ENCODE results near the gene CD47. TPM values are rescaled to one million over a fixed set of nuclear protein-coding genes. Genes with fewer than 3 reads are reported as not detected.

The CD47 gene
- total and polyA plus RNA-seq, 3 donors from 2014 or later = 43.5 to 129 (median 49.9) TPM

DNA sequence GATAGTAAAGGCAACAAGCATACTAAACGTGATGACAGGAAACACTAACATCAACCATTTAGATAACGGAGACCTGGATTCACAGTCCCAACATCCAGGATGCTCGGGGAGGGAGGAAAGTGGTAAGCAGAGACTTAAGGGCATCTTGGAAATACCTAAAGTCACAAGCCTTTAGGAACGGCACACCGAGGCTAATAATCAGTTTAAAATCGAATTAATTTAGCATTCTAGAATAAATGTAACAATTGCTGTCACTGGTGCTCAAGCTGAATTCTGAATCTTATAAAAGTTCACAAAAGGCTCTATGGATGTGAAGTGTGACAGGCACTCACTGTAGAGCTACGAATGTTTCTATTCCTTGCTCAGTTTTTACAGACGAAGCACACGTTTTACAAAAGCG, 1.3 kb downstream of the CD47 start:
- peak overlapping the region; percentile 76 to 91 for H3K4me3 ChIP-seq
- H3K9me3 ChIP-seq = no peaks in the 10 kb centered on the region
- 2 to 5% methylated on average over 10 of the region's 10 CpGs for WGBS, 2 donors
- no peaks in the 10 kb centered on the region for H3K27me3 ChIP-seq
- TF ChIP-seq, protein P1, sequence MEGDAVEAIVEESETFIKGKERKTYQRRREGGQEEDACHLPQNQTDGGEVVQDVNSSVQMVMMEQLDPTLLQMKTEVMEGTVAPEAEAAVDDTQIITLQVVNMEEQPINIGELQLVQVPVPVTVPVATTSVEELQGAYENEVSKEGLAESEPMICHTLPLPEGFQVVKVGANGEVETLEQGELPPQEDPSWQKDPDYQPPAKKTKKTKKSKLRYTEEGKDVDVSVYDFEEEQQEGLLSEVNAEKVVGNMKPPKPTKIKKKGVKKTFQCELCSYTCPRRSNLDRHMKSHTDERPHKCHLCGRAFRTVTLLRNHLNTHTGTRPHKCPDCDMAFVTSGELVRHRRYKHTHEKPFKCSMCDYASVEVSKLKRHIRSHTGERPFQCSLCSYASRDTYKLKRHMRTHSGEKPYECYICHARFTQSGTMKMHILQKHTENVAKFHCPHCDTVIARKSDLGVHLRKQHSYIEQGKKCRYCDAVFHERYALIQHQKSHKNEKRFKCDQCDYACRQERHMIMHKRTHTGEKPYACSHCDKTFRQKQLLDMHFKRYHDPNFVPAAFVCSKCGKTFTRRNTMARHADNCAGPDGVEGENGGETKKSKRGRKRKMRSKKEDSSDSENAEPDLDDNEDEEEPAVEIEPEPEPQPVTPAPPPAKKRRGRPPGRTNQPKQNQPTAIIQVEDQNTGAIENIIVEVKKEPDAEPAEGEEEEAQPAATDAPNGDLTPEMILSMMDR (IDR thresholded peaks at IDR 0.05) = no peak
- TF ChIP-seq POLR2A (IDR thresholded peaks at IDR 0.05) = no peak
- no peaks in the 10 kb centered on the region for H3K36me3 ChIP-seq (ENCODE audit: low read depth, missing control alignments)
- intact Hi-C loops (cut with DNase I; ENCODE audit: low total_unique reads) = no loop called here
- peaks cover 8% of the 10 kb centered on the region for H3K4me1 ChIP-seq
- no peak for DNase-seq
- peak overlapping the region; percentile 71 to 90 for H3K27ac ChIP-seq

DNA sequence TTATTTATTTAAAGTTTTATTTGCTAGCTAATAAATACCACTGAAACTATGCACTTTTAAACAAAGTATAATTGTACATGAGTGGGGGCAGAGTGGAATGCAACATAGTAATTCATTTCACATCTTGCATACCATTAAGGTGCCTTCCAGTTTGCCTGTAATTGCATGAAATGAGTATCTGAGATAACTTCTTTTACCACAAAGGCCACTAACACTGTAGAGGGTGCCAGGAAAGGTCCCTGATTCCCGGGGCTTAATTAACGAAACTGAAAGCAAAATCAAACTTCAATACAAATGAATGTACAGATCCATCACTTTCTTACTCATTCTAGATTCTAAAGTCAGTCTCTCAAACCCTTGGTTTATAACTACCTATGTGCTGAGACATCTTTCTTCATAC, 2.1 kb downstream of the CD47 start:
- WGBS, 2 donors = 13 to 23% methylated on average over 2 of the region's 2 CpGs
- Histone ChIP-seq H3K4me1 (peaks cover 8% of the 10 kb centered on the region), H3K36me3 (ENCODE audit: low read depth, missing control alignments) (no peaks in the 10 kb centered on the region), H3K4me3 (no peak overlapping the region), H3K27me3 (no peaks in the 10 kb centered on the region), H3K9me3 (no peaks in the 10 kb centered on the region), H3K27ac (no peak overlapping the region)
- intact Hi-C loops (cut with DNase I; ENCODE audit: low total_unique reads) = no loop called here
- DNase-seq = no peak
- no peak for TF ChIP-seq POLR2A (IDR thresholded peaks at IDR 0.05)
- TF ChIP-seq, protein P1 (IDR thresholded peaks at IDR 0.05) = no peak

DNA sequence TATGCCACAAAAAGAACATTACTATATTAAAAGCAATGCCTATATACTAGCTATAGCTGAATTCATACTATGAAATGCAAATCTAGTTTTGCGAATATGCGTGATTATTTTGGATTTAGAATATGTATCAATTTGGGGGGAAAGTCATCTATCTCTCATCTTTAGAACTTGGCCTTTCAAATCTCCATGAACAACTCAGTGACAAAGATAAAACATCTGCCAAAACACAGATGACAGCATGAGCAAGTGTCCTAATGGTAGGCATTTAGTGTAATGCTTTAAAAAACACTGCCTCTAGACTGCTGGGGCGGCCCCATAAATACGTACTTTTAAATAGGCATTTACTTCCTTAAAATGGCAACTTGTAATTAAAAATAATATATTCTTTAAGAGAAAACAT, 2.7 kb downstream of the CD47 start:
- intact Hi-C loops (cut with DNase I; ENCODE audit: low total_unique reads) = no loop called here
- no peak overlapping the region for H3K27ac ChIP-seq
- WGBS, 2 donors = 76 to 79% methylated on average over 4 of the region's 4 CpGs
- H3K9me3 ChIP-seq = no peaks in the 10 kb centered on the region
- no peak for DNase-seq
- H3K4me3 ChIP-seq = no peak overlapping the region
- no peak for TF ChIP-seq POLR2A (IDR thresholded peaks at IDR 0.05)
- TF ChIP-seq, protein P1 (IDR thresholded peaks at IDR 0.05) = no peak
- no peaks in the 10 kb centered on the region for H3K36me3 ChIP-seq (ENCODE audit: low read depth, missing control alignments)
- H3K4me1 ChIP-seq = peaks cover 8% of the 10 kb centered on the region
- no peaks in the 10 kb centered on the region for H3K27me3 ChIP-seq

DNA sequence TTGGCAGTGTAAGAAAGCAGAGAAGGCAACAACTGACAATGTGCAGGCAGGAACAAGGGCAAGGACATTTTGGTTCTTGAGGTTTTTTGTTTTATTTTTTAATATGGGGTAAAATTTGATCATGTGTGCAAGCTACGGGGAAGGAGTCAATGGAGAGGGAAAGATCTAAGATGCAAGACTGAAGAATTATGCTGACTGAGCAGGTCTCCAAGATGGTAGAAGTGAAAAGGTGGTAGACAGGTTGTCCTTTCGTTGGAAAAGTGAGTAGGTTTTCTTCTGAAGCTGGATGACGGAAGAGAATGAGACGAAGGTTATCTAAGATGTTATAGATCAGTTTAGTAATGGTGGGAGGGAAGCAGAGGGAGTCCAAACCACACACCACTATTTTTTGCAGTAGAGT, 4.2 kb downstream of the CD47 start:
- H3K27me3 ChIP-seq = no peaks in the 10 kb centered on the region
- no peaks in the 10 kb centered on the region for H3K9me3 ChIP-seq
- peaks cover 8% of the 10 kb centered on the region for H3K4me1 ChIP-seq
- H3K4me3 ChIP-seq = no peak overlapping the region
- DNase-seq = no peak
- TF ChIP-seq, protein P1 (IDR thresholded peaks at IDR 0.05) = no peak
- no peak for TF ChIP-seq POLR2A (IDR thresholded peaks at IDR 0.05)
- intact Hi-C loops (cut with DNase I; ENCODE audit: low total_unique reads) = no loop called here
- 81 to 96% methylated on average over 4 of the region's 4 CpGs for WGBS, 2 donors
- H3K36me3 ChIP-seq (ENCODE audit: low read depth, missing control alignments) = no peaks in the 10 kb centered on the region
- no peak overlapping the region for H3K27ac ChIP-seq

DNA sequence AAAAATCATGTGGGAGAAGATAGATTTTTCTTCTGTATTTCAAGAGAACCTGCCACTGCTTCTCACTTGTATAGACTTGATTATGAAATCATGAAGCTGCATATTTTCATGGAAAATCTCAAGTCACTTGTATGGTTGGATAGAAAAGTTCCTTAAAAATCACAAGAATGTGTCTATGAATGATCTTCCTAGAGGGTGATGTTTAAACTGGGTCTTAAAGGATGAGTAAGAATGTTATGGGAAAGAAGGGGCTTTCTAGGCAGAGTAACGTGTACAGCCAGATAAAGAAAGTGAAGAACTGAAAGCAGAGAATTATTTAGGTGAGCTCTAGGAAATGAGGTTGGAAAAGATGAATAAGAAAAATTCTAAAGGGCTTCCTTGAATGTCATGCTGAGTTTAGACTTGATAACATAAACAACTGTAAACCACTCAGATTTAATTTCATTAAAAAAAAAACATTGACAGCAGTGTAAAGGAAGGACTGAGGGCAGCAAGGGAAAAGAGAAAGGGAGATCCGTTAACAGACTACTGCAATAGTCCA, 5.0 kb downstream of the CD47 start:
- intact Hi-C loops (cut with DNase I; ENCODE audit: low total_unique reads) = no loop called here
- Histone ChIP-seq H3K27me3 (no peaks in the 10 kb centered on the region), H3K27ac (no peak overlapping the region), H3K4me3 (no peak overlapping the region), H3K9me3 (no peaks in the 10 kb centered on the region), H3K4me1 (peaks cover 8% of the 10 kb centered on the region), H3K36me3 (ENCODE audit: low read depth, missing control alignments) (no peaks in the 10 kb centered on the region)
- TF ChIP-seq POLR2A (IDR thresholded peaks at IDR 0.05) = no peak
- TF ChIP-seq, protein P1 (IDR thresholded peaks at IDR 0.05) = no peak
- WGBS, 2 donors = 87 to 91% methylated on average over 2 of the region's 2 CpGs
- no peak for DNase-seq
